ENCODE data around the gene DNAJC17. TPM values are rescaled to one million over a fixed set of nuclear protein-coding genes. Genes with fewer than 3 reads are reported as not detected.

The DNAJC17 gene
- total and polyA plus RNA-seq, 4 donors = 10.0 to 32.5 (median 19.9) TPM

DNA sequence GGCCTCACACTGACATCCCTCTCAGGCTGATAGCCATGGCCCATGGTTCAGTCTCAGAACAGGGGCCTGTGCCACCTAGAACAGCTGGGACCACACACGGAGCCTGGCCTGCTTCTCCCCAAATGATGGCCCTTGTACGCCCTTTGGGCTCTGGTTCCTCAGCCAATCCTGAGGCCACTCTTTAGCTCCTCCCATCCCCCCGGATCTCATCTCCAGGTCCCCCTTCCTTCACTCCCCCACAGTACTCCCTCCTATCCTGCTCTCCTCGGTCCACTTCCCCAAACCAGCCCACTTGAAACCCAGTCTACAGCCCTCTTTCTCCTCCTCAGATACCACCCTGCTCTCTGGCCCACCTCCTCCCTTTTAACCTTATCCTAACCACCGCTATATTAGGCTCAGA, 18.2 kb downstream of the DNAJC17 start:
- Histone ChIP-seq H3K9ac (ENCODE audit: low read depth in 1 of 2, low read length in 2 of 2) (no peak overlapping the region), H3K36me3 (ENCODE audit: control insufficient read depth in 4 of 4, insufficient read depth in 3 of 4, low read depth in 1 of 4, low read length in 3 of 4) (peaks cover 0 to 5% (median under 1%) of the 10 kb centered on the region in 4 donors), H3K4me1 (ENCODE audit: control insufficient read depth in 4 of 4, insufficient read depth in 4 of 4, low read length in 3 of 4) (peaks cover 2 to 24% (median 10%) of the 10 kb centered on the region in 4 donors), H3K27me3 (ENCODE audit: control insufficient read depth in 4 of 4, insufficient read depth in 4 of 4, low read length in 3 of 4) (no peaks in the 10 kb centered on the region), H3K27ac (ENCODE audit: low read depth in 1 of 2, low read length in 2 of 2) (no peak overlapping the region), H3K9me3 (ENCODE audit: control insufficient read depth in 4 of 4, low read length in 3 of 4) (no peaks in the 10 kb centered on the region), H3K4me3 (ENCODE audit: low read depth in 1 of 3, low read length in 3 of 3) (no peak overlapping the region)
- WGBS = 93% methylated on average over 5 of the region's 5 CpGs
- no peak for DNase-seq (ENCODE audit: low spot score)
- TF ChIP-seq, protein P1, sequence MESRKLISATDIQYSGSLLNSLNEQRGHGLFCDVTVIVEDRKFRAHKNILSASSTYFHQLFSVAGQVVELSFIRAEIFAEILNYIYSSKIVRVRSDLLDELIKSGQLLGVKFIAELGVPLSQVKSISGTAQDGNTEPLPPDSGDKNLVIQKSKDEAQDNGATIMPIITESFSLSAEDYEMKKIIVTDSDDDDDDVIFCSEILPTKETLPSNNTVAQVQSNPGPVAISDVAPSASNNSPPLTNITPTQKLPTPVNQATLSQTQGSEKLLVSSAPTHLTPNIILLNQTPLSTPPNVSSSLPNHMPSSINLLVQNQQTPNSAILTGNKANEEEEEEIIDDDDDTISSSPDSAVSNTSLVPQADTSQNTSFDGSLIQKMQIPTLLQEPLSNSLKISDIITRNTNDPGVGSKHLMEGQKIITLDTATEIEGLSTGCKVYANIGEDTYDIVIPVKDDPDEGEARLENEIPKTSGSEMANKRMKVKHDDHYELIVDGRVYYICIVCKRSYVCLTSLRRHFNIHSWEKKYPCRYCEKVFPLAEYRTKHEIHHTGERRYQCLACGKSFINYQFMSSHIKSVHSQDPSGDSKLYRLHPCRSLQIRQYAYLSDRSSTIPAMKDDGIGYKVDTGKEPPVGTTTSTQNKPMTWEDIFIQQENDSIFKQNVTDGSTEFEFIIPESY (IDR thresholded peaks at IDR 0.05) = no peak
- TF ChIP-seq GABPA (IDR thresholded peaks at IDR 0.05 in 1 of 2, conservative IDR thresholded peaks at IDR 0.05 in 1 of 2) (no peak), JUND (IDR thresholded peaks at IDR 0.05) (no peak), FOXA2 (IDR thresholded peaks at IDR 0.05) (no peak), NR2F2 (IDR thresholded peaks at IDR 0.05) (no peak), RAD21 (IDR thresholded peaks at IDR 0.05) (no peak), FOXA1 (IDR thresholded peaks at IDR 0.05) (no peak), RXRA (IDR thresholded peaks at IDR 0.05) (no peak), REST (IDR thresholded peaks at IDR 0.05) (no peak), SP1 (IDR thresholded peaks at IDR 0.05) (no peak), HNF4A (conservative IDR thresholded peaks at IDR 0.05) (no peak)
- TF ChIP-seq, protein P2, sequence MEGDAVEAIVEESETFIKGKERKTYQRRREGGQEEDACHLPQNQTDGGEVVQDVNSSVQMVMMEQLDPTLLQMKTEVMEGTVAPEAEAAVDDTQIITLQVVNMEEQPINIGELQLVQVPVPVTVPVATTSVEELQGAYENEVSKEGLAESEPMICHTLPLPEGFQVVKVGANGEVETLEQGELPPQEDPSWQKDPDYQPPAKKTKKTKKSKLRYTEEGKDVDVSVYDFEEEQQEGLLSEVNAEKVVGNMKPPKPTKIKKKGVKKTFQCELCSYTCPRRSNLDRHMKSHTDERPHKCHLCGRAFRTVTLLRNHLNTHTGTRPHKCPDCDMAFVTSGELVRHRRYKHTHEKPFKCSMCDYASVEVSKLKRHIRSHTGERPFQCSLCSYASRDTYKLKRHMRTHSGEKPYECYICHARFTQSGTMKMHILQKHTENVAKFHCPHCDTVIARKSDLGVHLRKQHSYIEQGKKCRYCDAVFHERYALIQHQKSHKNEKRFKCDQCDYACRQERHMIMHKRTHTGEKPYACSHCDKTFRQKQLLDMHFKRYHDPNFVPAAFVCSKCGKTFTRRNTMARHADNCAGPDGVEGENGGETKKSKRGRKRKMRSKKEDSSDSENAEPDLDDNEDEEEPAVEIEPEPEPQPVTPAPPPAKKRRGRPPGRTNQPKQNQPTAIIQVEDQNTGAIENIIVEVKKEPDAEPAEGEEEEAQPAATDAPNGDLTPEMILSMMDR (IDR thresholded peaks at IDR 0.05; ENCODE audit: low read depth, low read length, missing input control) = no peak
- TF ChIP-seq, protein P3, sequence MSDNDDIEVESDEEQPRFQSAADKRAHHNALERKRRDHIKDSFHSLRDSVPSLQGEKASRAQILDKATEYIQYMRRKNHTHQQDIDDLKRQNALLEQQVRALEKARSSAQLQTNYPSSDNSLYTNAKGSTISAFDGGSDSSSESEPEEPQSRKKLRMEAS (IDR thresholded peaks at IDR 0.05) = no peak

DNA sequence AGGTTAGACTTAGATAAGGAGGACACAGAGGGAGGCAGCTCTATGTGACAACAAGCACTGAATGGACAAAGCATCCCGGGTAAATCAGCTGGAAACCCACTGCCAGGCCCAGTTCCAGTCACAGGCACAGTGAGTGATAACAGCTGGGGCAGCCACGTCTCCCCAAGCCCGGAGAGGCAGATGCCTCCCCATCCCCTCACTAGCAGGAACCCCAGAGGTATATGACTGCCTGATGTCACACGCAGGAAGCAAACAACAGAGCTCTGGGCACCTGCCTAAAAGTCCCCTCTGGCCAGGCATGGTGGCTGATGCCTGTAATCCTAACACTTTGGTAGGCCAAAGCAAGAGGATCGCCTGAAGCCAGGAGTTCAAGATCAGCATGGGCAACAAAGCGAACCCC, 19.3 kb downstream of the DNAJC17 start:
- peak overlapping the region in 1 of 2 donors; percentile 10 for H3K27ac ChIP-seq (ENCODE audit: low read depth in 1 of 2, low read length in 2 of 2)
- no peak for DNase-seq (ENCODE audit: low spot score)
- TF ChIP-seq GABPA (IDR thresholded peaks at IDR 0.05 in 1 of 2, conservative IDR thresholded peaks at IDR 0.05 in 1 of 2) = no peak
- no peak for TF ChIP-seq SP1 (IDR thresholded peaks at IDR 0.05)
- no peak for TF ChIP-seq NR2F2 (IDR thresholded peaks at IDR 0.05)
- TF ChIP-seq, protein P1 (IDR thresholded peaks at IDR 0.05) = no peak
- no peak for TF ChIP-seq FOXA2 (IDR thresholded peaks at IDR 0.05)
- no peak for TF ChIP-seq YY1 (IDR thresholded peaks at IDR 0.05)
- TF ChIP-seq, protein P2 (IDR thresholded peaks at IDR 0.05; ENCODE audit: low read depth, low read length, missing input control) = no peak
- TF ChIP-seq FOXA1 (IDR thresholded peaks at IDR 0.05) = no peak
- no peak for TF ChIP-seq TAF1 (conservative IDR thresholded peaks at IDR 0.05)
- TF ChIP-seq, protein P4, sequence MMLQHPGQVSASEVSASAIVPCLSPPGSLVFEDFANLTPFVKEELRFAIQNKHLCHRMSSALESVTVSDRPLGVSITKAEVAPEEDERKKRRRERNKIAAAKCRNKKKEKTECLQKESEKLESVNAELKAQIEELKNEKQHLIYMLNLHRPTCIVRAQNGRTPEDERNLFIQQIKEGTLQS (IDR thresholded peaks at IDR 0.05) = no peak

More for the DNA sequence above, 19.3 kb downstream of the DNAJC17 start:
- Histone ChIP-seq H3K9me3 (ENCODE audit: control insufficient read depth in 4 of 4, low read length in 3 of 4) (no peaks in the 10 kb centered on the region), H3K36me3 (ENCODE audit: control insufficient read depth in 4 of 4, insufficient read depth in 3 of 4, low read depth in 1 of 4, low read length in 3 of 4) (peaks cover 0 to 5% (median under 1%) of the 10 kb centered on the region in 4 donors), H3K4me3 (ENCODE audit: low read depth in 1 of 3, low read length in 3 of 3) (no peak overlapping the region), H3K27me3 (ENCODE audit: control insufficient read depth in 4 of 4, insufficient read depth in 4 of 4, low read length in 3 of 4) (no peaks in the 10 kb centered on the region), H3K4me1 (ENCODE audit: control insufficient read depth in 4 of 4, insufficient read depth in 4 of 4, low read length in 3 of 4) (peaks cover 1 to 18% (median 8%) of the 10 kb centered on the region in 4 donors), H3K9ac (ENCODE audit: low read depth in 1 of 2, low read length in 2 of 2) (no peak overlapping the region)
- WGBS = 77% methylated on average over 6 of the region's 6 CpGs

Measured in liver (tissue), 9 donors.